GM23248 (cell line): ENCODE data around the gene KLRC4.
"Not testable (repeated sequence)": the region's sequence is repeated elsewhere in the genome, so short reads cannot be mapped to it uniquely, and the experiment has no call there.

Experiments
- EZH2 ChIP-seq: fragments of 200-600 bp; sonication (generic); IDR thresholded peaks from 2 replicates; pipeline ENCODE4 v1.6.1; 2018; ENCODE audit warnings: antibody characterized with exemption, mild to moderate bottlenecking; ENCODE audit not compliant: insufficient read depth, poor library complexity, severe bottlenecking
- EZH2phosphoT487 ChIP-seq: fragments of 200-600 bp; sonication (generic); IDR thresholded peaks from 2 replicates; pipeline ENCODE4 v1.6.1; 2018; ENCODE audit warnings: antibody characterized with exemption, moderate library complexity, mild to moderate bottlenecking, low read depth; ENCODE audit not compliant: insufficient read depth

DNA sequence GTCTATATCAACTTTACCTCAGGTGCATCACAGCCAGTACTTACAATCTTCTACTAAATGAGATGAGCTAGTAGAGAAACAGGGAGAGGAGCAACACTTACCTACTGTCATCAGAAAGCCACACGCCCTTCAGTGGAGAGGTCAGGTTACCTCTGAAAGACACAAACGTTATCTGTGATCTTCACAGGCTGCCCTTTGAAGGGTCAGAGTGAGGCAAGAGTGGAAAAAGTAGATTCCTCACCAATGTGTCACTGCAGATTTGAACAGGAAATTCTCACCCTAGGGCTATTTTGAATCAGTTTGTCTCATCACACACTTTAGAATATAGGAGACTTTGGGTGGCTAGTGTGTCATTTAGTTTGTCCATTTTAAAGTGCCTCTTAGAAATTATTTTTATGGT lies 28.0 kb upstream of the KLRC4 start:
- TF ChIP-seq EZH2phosphoT487, EZH2: not testable (repeated sequence)
